ENCODE measurements around the gene CXXC1. TPM values are rescaled to one million over a fixed set of nuclear protein-coding genes. Genes with fewer than 3 reads are reported as not detected.

CXXC1 gene
- polyA plus RNA-seq, 1 donor (not counting 4 experiments of a cell fraction or from before 2014, with no cell fraction given) = 33.6 TPM

- peak; percentile 51 for FAIRE-seq
- Histone ChIP-seq H3K79me2 (ENCODE audit: control insufficient read depth, insufficient read depth, low read length) (no peaks in the 10 kb centered on the region), H3K9ac (ENCODE audit: control insufficient read depth, extremely low read depth, insufficient read depth, low read length) (peak overlapping the region; percentile 28), H3K27me3 (ENCODE audit: control insufficient read depth, extremely low read depth, insufficient read depth, low read length) (peaks cover 5% of the 10 kb centered on the region), H3K9me1 (ENCODE audit: control insufficient read depth, extremely low read depth, insufficient read depth, low read length) (no peaks in the 10 kb centered on the region), H4K20me1 (ENCODE audit: control insufficient read depth, extremely low read depth, insufficient read depth, low read length) (no peaks in the 10 kb centered on the region), H2AFZ (ENCODE audit: control insufficient read depth, low read length) (peak overlapping the region; percentile 72), H3K4me1 (ENCODE audit: control insufficient read depth, extremely low read depth, insufficient read depth, low read length) (peaks cover 3% of the 10 kb centered on the region), H3K36me3 (ENCODE audit: control insufficient read depth in 2 of 2, extremely low read depth in 1 of 2, insufficient read depth in 2 of 2, low read length in 2 of 2) (no peaks in the 10 kb centered on the region), H3K27ac (ENCODE audit: control insufficient read depth, insufficient read depth, low read length) (no peak overlapping the region), H3K9me3 (ENCODE audit: control insufficient read depth, low read depth, low read length) (no peaks in the 10 kb centered on the region), H3K4me3 (ENCODE audit: control insufficient read depth in 2 of 3, extremely low read depth in 1 of 3, insufficient read depth in 2 of 3, low read depth in 1 of 3, low read length in 3 of 3) (peak overlapping the region; percentile 2 to 56 (median 32)), H3K4me2 (ENCODE audit: control insufficient read depth, extremely low read depth, insufficient read depth, low read depth, low read length) (peak overlapping the region; percentile 75)
- no peak for DNase-seq (ENCODE audit: low read depth, low spot score)
- TF ChIP-seq EZH2 (IDR thresholded peaks at IDR 0.05; ENCODE audit: low read length) = no peak
- TF ChIP-seq CTCF (optimal IDR thresholded peaks at IDR 0.05 in 1 of 3, IDR thresholded peaks at IDR 0.05 in 1 of 3, conservative IDR thresholded peaks at IDR 0.05 in 1 of 3; ENCODE audit: extremely low read depth in 1 of 3, insufficient read depth in 2 of 3, low read length in 3 of 3) = no peak
- dilution Hi-C loops (cut with MboI; ENCODE audit: extremely low pct_ligation_motif_present, low sequenced_read_pairs) = no loop called here
Measured at GRCh38 chr18:50297621-50298442, 10.3 kb upstream of the CXXC1 start.

- dilution Hi-C loops (cut with MboI; ENCODE audit: extremely low pct_ligation_motif_present, low sequenced_read_pairs) = no loop called here
- Histone ChIP-seq H3K27me3 (ENCODE audit: control insufficient read depth, extremely low read depth, insufficient read depth, low read length) (no peaks in the 10 kb centered on the region), H4K20me1 (ENCODE audit: control insufficient read depth, extremely low read depth, insufficient read depth, low read length) (no peaks in the 10 kb centered on the region), H3K4me3 (ENCODE audit: control insufficient read depth in 2 of 3, extremely low read depth in 1 of 3, insufficient read depth in 2 of 3, low read depth in 1 of 3, low read length in 3 of 3) (no peak overlapping the region), H3K4me1 (ENCODE audit: control insufficient read depth, extremely low read depth, insufficient read depth, low read length) (peaks cover 3% of the 10 kb centered on the region), H3K36me3 (ENCODE audit: control insufficient read depth in 2 of 2, extremely low read depth in 1 of 2, insufficient read depth in 2 of 2, low read length in 2 of 2) (no peaks in the 10 kb centered on the region), H3K9ac (ENCODE audit: control insufficient read depth, extremely low read depth, insufficient read depth, low read length) (no peak overlapping the region), H2AFZ (ENCODE audit: control insufficient read depth, low read length) (no peak overlapping the region), H3K9me3 (ENCODE audit: control insufficient read depth, low read depth, low read length) (no peaks in the 10 kb centered on the region), H3K4me2 (ENCODE audit: control insufficient read depth, extremely low read depth, insufficient read depth, low read depth, low read length) (no peak overlapping the region), H3K79me2 (ENCODE audit: control insufficient read depth, insufficient read depth, low read length) (no peaks in the 10 kb centered on the region), H3K9me1 (ENCODE audit: control insufficient read depth, extremely low read depth, insufficient read depth, low read length) (no peaks in the 10 kb centered on the region), H3K27ac (ENCODE audit: control insufficient read depth, insufficient read depth, low read length) (no peak overlapping the region)
- no peak for DNase-seq (ENCODE audit: low read depth, low spot score)
- FAIRE-seq = no peak
- TF ChIP-seq EZH2 (IDR thresholded peaks at IDR 0.05; ENCODE audit: low read length) = no peak
- no peak for TF ChIP-seq CTCF (optimal IDR thresholded peaks at IDR 0.05 in 1 of 3, IDR thresholded peaks at IDR 0.05 in 1 of 3, conservative IDR thresholded peaks at IDR 0.05 in 1 of 3; ENCODE audit: extremely low read depth in 1 of 3, insufficient read depth in 2 of 3, low read length in 3 of 3)
Measured at GRCh38 chr18:50293039-50293438, 5.5 kb upstream of the CXXC1 start.

Measured in keratinocyte (primary cell).